GM21515 (cell line): ENCODE measurements around the gene CTAGE9.
"Not testable (repeated sequence)": the region's sequence is repeated elsewhere in the genome, so short reads cannot be mapped to it uniquely, and the experiment has no call there.

Experiments
- ATAC-seq: cut with Tn5 transposase; IDR thresholded peaks from one replicate; pipeline ENCODE4 v1.9.1; 2021; ENCODE audit not compliant: unreplicated experiment

The CTAGE9 gene

GRCh38 chr6:131710917-131711316 is at the start of gene CTAGE9:
Gene CTAGE9 (minus strand): TSS chr6:131711017. CDS start chr6:131711017, 0 bp downstream.
- not testable (repeated sequence) for ATAC-seq

- ATAC-seq = no peak
Observed at GRCh38 chr6:131758920-131759319, 48.1 kb upstream of the CTAGE9 start.

GRCh38 chr6:131756039-131756438 is 45.2 kb upstream of the CTAGE9 start:
- ATAC-seq = no peak

GRCh38 chr6:131755597-131755996 is 44.8 kb upstream of the CTAGE9 start:
- ATAC-seq = no peak

- ATAC-seq = no peak
Observed at GRCh38 chr6:131754715-131755567, 44.1 kb upstream of the CTAGE9 start.

- ATAC-seq = no peak
Observed at GRCh38 chr6:131754088-131754487, 43.3 kb upstream of the CTAGE9 start.

- ATAC-seq = not testable (repeated sequence)
Observed at GRCh38 chr6:131751012-131751715, 40.3 kb upstream of the CTAGE9 start.

GRCh38 chr6:131749023-131749422 is 38.2 kb upstream of the CTAGE9 start:
- no peak for ATAC-seq

- no peak for ATAC-seq
Observed at GRCh38 chr6:131747821-131748353, 37.1 kb upstream of the CTAGE9 start.

- ATAC-seq = no peak
Observed at GRCh38 chr6:131745476-131745875, 34.7 kb upstream of the CTAGE9 start.

GRCh38 chr6:131744432-131745287 is 33.8 kb upstream of the CTAGE9 start:
- ATAC-seq = no peak

- no peak for ATAC-seq
Observed at GRCh38 chr6:131741688-131742393, 31.0 kb upstream of the CTAGE9 start.

GRCh38 chr6:131740161-131740560 is 29.3 kb upstream of the CTAGE9 start:
- ATAC-seq = no peak

- ATAC-seq = no peak
Observed at GRCh38 chr6:131739136-131739535, 28.3 kb upstream of the CTAGE9 start.

- ATAC-seq = no peak
Observed at GRCh38 chr6:131736811-131737210, 26.0 kb upstream of the CTAGE9 start.

GRCh38 chr6:131736003-131736596 is 25.3 kb upstream of the CTAGE9 start:
- no peak for ATAC-seq

- no peak for ATAC-seq
Observed at GRCh38 chr6:131733376-131734016, 22.7 kb upstream of the CTAGE9 start.

- no peak for ATAC-seq
Observed at GRCh38 chr6:131731224-131731623, 20.4 kb upstream of the CTAGE9 start.

GRCh38 chr6:131730264-131730663 is 19.4 kb upstream of the CTAGE9 start:
- no peak for ATAC-seq
